Activated CD8-positive, alpha-beta T cell treated with anti-CD3 and anti-CD28 coated beads, Interleukin-2, amount 10 ng/mL, durations not matched to agents 7 days and 5 days (primary cell): Measurements from ENCODE around the gene OXER1. TPM values are rescaled to one million over a fixed set of nuclear protein-coding genes. Genes with fewer than 3 reads are reported as not detected.

Source experiments
- ATAC-seq: fragments of 150-1000 bp; cut with Tn5 transposase; one replicate; pipeline ENCODE4 v1.10.0; 2021; ENCODE audit warnings: moderate library complexity
- CTCF ChIA-PET: fragments of 350-600 bp; sonication (Branson Sonifier 250); formaldehyde crosslinking; loops from one replicate; lab custom pipeline; 2021; ENCODE audit warnings: antibody characterized with exemption; lab: Charles Lee
- POLR2A ChIA-PET: fragments of 350-600 bp; sonication (Branson Sonifier 250); formaldehyde crosslinking; loops from one replicate; lab custom pipeline; 2021; ENCODE audit warnings: antibody characterized with exemption; lab: Charles Lee
- DNase-seq: peaks from one replicate; pipeline ENCODE4 v3.0.0-alpha.2; 2020
- H3K27ac Mint-ChIP-seq: one replicate; pipeline ENCODE4 v1.8.0; 2021; ENCODE audit warnings: mild to moderate bottlenecking, mixed read lengths
- H3K27me3 Mint-ChIP-seq: one replicate; pipeline ENCODE4 v1.8.0; 2021; ENCODE audit warnings: low read depth, mixed read lengths
- H3K36me3 Mint-ChIP-seq: one replicate; pipeline ENCODE4 v1.8.0; 2021; ENCODE audit warnings: low read depth, mixed read lengths
- H3K4me1 Mint-ChIP-seq: one replicate; pipeline ENCODE4 v1.8.0; 2021; ENCODE audit warnings: low read depth, mixed read lengths
- H3K4me3 Mint-ChIP-seq: one replicate; pipeline ENCODE4 v1.8.0; 2021; ENCODE audit warnings: mild to moderate bottlenecking, mixed read lengths
- H3K9me3 Mint-ChIP-seq: one replicate; pipeline ENCODE4 v1.8.0; 2022; ENCODE audit warnings: mixed read lengths; ENCODE audit not compliant: insufficient read depth
- total RNA-seq, 2 experiments: library from RNA; stranded (reverse); gene quantifications; one replicate each; pipeline ENCODE4 v1.2.3, GENCODE V29; 2021

Gene OXER1
- total RNA-seq, 2 experiments from 2014 or later = not detected

GRCh38 chr2:42793334-42794270 lies 29.7 kb upstream of the OXER1 start:
- no peaks in the 10 kb centered on the region for H3K9me3 Mint-ChIP-seq
- no peak overlapping the region for H3K27ac Mint-ChIP-seq
- H3K4me3 Mint-ChIP-seq = no peak overlapping the region
- DNase-seq (no peak), ATAC-seq (no peak)
- no peaks in the 10 kb centered on the region for H3K36me3 Mint-ChIP-seq
- ChIA-PET CTCF (no interaction called here), POLR2A (interaction anchor here (2.8 to 4.0 kb wide), 2 partner anchors 17 kb away, joined by 10 to 24 read pairs; no protein-coding TSS in a partner anchor)
- H3K4me1 Mint-ChIP-seq = peaks cover 27% of the 10 kb centered on the region
- H3K27me3 Mint-ChIP-seq = peaks cover 44% of the 10 kb centered on the region

- H3K4me3 Mint-ChIP-seq = peak within 1 kb of the TSS; percentile 54
- peaks cover 44% of the 10 kb centered on the region for H3K27me3 Mint-ChIP-seq
- peaks cover 32% of the 10 kb centered on the region for H3K4me1 Mint-ChIP-seq
- ChIA-PET POLR2A (interaction anchor here (2.8 kb wide), 1 partner anchor 18 kb away, joined by 10 read pairs; no protein-coding TSS in a partner anchor), CTCF (no interaction called here)
- no peaks in the 10 kb centered on the region for H3K36me3 Mint-ChIP-seq
- DNase-seq (no peak), ATAC-seq (peak; percentile 64)
- H3K9me3 Mint-ChIP-seq = no peaks in the 10 kb centered on the region
- H3K27ac Mint-ChIP-seq = no peak within 1 kb of the TSS
These were observed 28.8 kb upstream of the OXER1 start, which contains the start of gene HAAO for GRCh38 chr2:42792583-42793333. TSS of gene HAAO (minus strand) at chr2:42792583. CDS start at chr2:42792536, 47 bp downstream.

GRCh38 chr2:42792087-42792582 lies 28.2 kb upstream of the OXER1 start:
- Mint-ChIP-seq H3K27me3 (peaks cover 44% of the 10 kb centered on the region), H3K9me3 (no peaks in the 10 kb centered on the region), H3K4me3 (peak overlapping the region; percentile 54), H3K27ac (no peak overlapping the region), H3K4me1 (peaks cover 32% of the 10 kb centered on the region), H3K36me3 (no peaks in the 10 kb centered on the region)
- POLR2A ChIA-PET = interaction anchor here (2.8 kb wide), 1 partner anchor 18 kb away, joined by 10 read pairs; no protein-coding TSS in a partner anchor
- ATAC-seq (peak; percentile 50), DNase-seq (no peak)
- CTCF ChIA-PET = interaction anchor here (0.5 kb wide), 1 partner anchor 67 kb away, joined by 3 read pairs; no protein-coding TSS in a partner anchor

GRCh38 chr2:42791606-42792005 lies 27.7 kb upstream of the OXER1 start:
- no peak for ATAC-seq
- H3K9me3 Mint-ChIP-seq = no peaks in the 10 kb centered on the region
- H3K27me3 Mint-ChIP-seq = peaks cover 44% of the 10 kb centered on the region
- POLR2A ChIA-PET = interaction anchor here (2.8 kb wide), 1 partner anchor 19 kb away, joined by 10 read pairs; no protein-coding TSS in a partner anchor
- H3K4me1 Mint-ChIP-seq = peaks cover 31% of the 10 kb centered on the region
- no peak overlapping the region for H3K4me3 Mint-ChIP-seq
- H3K36me3 Mint-ChIP-seq = no peaks in the 10 kb centered on the region
- no peak for DNase-seq
- no peak overlapping the region for H3K27ac Mint-ChIP-seq
- CTCF ChIA-PET = interaction anchor here (0.5 kb wide), 1 partner anchor 68 kb away, joined by 3 read pairs; no protein-coding TSS in a partner anchor

- ChIA-PET CTCF (no interaction called here), POLR2A (no interaction called here)
- Mint-ChIP-seq H3K36me3 (no peaks in the 10 kb centered on the region), H3K27me3 (peaks cover 38% of the 10 kb centered on the region), H3K9me3 (no peaks in the 10 kb centered on the region), H3K27ac (no peak overlapping the region), H3K4me3 (no peak overlapping the region), H3K4me1 (peaks cover 21% of the 10 kb centered on the region)
- DNase-seq (no peak), ATAC-seq (no peak)
These were observed 25.8 kb upstream of the OXER1 start for GRCh38 chr2:42789751-42790150.

- Mint-ChIP-seq H3K4me1 (peaks cover 20% of the 10 kb centered on the region), H3K36me3 (no peaks in the 10 kb centered on the region), H3K27me3 (peaks cover 30% of the 10 kb centered on the region), H3K27ac (no peak overlapping the region), H3K4me3 (no peak overlapping the region), H3K9me3 (no peaks in the 10 kb centered on the region)
- CTCF ChIA-PET = interaction anchor here (0.7 kb wide), 1 partner anchor 11 kb away, joined by 3 read pairs; no protein-coding TSS in a partner anchor
- POLR2A ChIA-PET = no interaction called here
- DNase-seq = no peak
- ATAC-seq = no peak
These were observed 24.9 kb upstream of the OXER1 start for GRCh38 chr2:42788882-42789281.

GRCh38 chr2:42788478-42788793 lies 24.5 kb upstream of the OXER1 start:
- Mint-ChIP-seq H3K4me1 (peaks cover 15% of the 10 kb centered on the region), H3K9me3 (no peaks in the 10 kb centered on the region), H3K36me3 (no peaks in the 10 kb centered on the region), H3K27me3 (peaks cover 25% of the 10 kb centered on the region), H3K4me3 (no peak overlapping the region), H3K27ac (no peak overlapping the region)
- CTCF ChIA-PET = interaction anchor here (0.7 to 1.0 kb wide), 2 partner anchors 12 to 30 kb away, joined by 3 read pairs; no protein-coding TSS in a partner anchor
- POLR2A ChIA-PET = no interaction called here
- DNase-seq = no peak
- ATAC-seq = no peak

GRCh38 chr2:42787788-42788477 lies 24.0 kb upstream of the OXER1 start:
- Mint-ChIP-seq H3K36me3 (no peaks in the 10 kb centered on the region), H3K4me1 (peaks cover 12% of the 10 kb centered on the region), H3K27me3 (peaks cover 23% of the 10 kb centered on the region), H3K4me3 (no peak overlapping the region), H3K27ac (no peak overlapping the region), H3K9me3 (no peaks in the 10 kb centered on the region)
- DNase-seq (no peak), ATAC-seq (no peak)
- ChIA-PET CTCF (interaction anchor here (0.7 to 1.0 kb wide), 2 partner anchors 12 to 30 kb away, joined by 3 read pairs; no protein-coding TSS in a partner anchor), POLR2A (no interaction called here)

- Mint-ChIP-seq H3K4me1 (peaks cover 12% of the 10 kb centered on the region), H3K27ac (no peak overlapping the region), H3K9me3 (no peaks in the 10 kb centered on the region), H3K27me3 (peaks cover 23% of the 10 kb centered on the region), H3K36me3 (no peaks in the 10 kb centered on the region), H3K4me3 (no peak overlapping the region)
- ChIA-PET POLR2A (no interaction called here), CTCF (interaction anchor here (1.0 kb wide), 1 partner anchor 29 kb away, joined by 3 read pairs; no protein-coding TSS in a partner anchor)
- DNase-seq (no peak), ATAC-seq (no peak)
These were observed 23.5 kb upstream of the OXER1 start for GRCh38 chr2:42787424-42787787.

GRCh38 chr2:42786561-42787345 lies 22.8 kb upstream of the OXER1 start:
- H3K27me3 Mint-ChIP-seq = peaks cover 18% of the 10 kb centered on the region
- CTCF ChIA-PET = no interaction called here
- no peaks in the 10 kb centered on the region for H3K36me3 Mint-ChIP-seq

More at GRCh38 chr2:42786561-42787345, 22.8 kb upstream of the OXER1 start:
- DNase-seq (no peak), ATAC-seq (no peak)
- Mint-ChIP-seq H3K27ac (no peak overlapping the region), H3K4me1 (peaks cover 8% of the 10 kb centered on the region), H3K4me3 (no peak overlapping the region), H3K9me3 (peaks cover 3% of the 10 kb centered on the region)
- POLR2A ChIA-PET = no interaction called here
